ENCODE measurements around the gene LRP8.

GRCh38 chr1:53361541-53361961 is 33.7 kb upstream of the LRP8 start:
- TF ChIP-seq MAX (IDR thresholded peaks at IDR 0.05; ENCODE audit: insufficient read depth, insufficient read length) (no peak), POLR2A (IDR thresholded peaks at IDR 0.05; ENCODE audit: low read depth, low read length) (no peak), EZH2 (IDR thresholded peaks at IDR 0.05; ENCODE audit: borderline replicate concordance, low read depth, low read length, severe bottlenecking) (no peak), CTCF (IDR thresholded peaks at IDR 0.05; ENCODE audit: extremely low read depth in 1 of 2, insufficient read depth in 1 of 2, low read depth in 1 of 2, low read length in 2 of 2) (no peak), POLR2AphosphoS5 (IDR thresholded peaks at IDR 0.05; ENCODE audit: insufficient read depth, low read depth, low read length) (no peak)
